WI38 (cell line): ENCODE data around the gene NCBP3.

Experiments used
- H3K4me3 ChIP-seq: 2 replicates; pipeline ENCODE4 v1.5.1; 2011; ENCODE audit warnings: low read depth, mild to moderate bottlenecking, control low read depth, low read length
- TF ChIP-seq, protein P1 (sequence below): IDR thresholded peaks from 2 replicates; pipeline ENCODE4 v1.5.1; 2012; ENCODE audit warnings: low read depth, mild to moderate bottlenecking, control low read depth, low read length

NCBP3 gene

DNA sequence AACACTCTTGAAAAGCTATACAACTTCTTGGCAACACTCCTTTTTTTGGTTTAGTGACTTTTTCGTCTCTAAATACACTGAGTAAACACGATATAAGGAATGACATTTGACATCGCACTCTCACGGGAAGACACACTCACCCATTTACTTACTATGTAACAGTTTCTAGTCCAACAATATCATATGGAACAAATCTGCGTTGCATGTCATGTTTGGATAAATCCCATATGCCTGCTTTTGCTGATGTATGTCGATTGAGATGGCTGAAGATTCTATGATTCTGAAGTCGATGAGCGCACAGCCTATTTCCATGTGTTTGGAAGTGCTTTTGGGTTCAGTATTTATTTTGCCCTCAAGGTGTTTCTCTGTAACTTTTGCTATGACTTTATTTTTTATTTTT is 63.3 kb downstream of the NCBP3 start:
- no peak overlapping the region for H3K4me3 ChIP-seq
- TF ChIP-seq, protein P1, sequence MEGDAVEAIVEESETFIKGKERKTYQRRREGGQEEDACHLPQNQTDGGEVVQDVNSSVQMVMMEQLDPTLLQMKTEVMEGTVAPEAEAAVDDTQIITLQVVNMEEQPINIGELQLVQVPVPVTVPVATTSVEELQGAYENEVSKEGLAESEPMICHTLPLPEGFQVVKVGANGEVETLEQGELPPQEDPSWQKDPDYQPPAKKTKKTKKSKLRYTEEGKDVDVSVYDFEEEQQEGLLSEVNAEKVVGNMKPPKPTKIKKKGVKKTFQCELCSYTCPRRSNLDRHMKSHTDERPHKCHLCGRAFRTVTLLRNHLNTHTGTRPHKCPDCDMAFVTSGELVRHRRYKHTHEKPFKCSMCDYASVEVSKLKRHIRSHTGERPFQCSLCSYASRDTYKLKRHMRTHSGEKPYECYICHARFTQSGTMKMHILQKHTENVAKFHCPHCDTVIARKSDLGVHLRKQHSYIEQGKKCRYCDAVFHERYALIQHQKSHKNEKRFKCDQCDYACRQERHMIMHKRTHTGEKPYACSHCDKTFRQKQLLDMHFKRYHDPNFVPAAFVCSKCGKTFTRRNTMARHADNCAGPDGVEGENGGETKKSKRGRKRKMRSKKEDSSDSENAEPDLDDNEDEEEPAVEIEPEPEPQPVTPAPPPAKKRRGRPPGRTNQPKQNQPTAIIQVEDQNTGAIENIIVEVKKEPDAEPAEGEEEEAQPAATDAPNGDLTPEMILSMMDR: no peak

DNA sequence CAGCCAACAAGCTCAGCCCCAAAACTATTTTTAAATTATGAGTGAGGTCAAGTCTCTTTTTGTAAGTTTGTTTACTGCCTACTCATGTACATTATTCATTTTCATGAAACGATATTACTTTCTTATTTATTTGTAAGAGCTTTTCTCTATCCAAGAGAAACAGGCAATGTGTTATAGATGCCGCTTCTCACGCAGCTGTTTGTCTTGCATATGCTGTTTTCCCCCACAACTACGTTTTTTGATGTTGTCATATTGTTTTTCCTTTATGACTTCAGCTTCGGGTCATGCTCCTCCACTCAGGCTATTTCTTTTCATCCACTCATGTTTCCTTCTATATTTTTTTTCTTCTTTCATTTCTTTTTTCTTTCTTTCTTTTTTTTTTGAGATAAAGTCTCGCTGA is 65.1 kb downstream of the NCBP3 start:
- no peak overlapping the region for H3K4me3 ChIP-seq
- TF ChIP-seq, protein P1: no peak

DNA sequence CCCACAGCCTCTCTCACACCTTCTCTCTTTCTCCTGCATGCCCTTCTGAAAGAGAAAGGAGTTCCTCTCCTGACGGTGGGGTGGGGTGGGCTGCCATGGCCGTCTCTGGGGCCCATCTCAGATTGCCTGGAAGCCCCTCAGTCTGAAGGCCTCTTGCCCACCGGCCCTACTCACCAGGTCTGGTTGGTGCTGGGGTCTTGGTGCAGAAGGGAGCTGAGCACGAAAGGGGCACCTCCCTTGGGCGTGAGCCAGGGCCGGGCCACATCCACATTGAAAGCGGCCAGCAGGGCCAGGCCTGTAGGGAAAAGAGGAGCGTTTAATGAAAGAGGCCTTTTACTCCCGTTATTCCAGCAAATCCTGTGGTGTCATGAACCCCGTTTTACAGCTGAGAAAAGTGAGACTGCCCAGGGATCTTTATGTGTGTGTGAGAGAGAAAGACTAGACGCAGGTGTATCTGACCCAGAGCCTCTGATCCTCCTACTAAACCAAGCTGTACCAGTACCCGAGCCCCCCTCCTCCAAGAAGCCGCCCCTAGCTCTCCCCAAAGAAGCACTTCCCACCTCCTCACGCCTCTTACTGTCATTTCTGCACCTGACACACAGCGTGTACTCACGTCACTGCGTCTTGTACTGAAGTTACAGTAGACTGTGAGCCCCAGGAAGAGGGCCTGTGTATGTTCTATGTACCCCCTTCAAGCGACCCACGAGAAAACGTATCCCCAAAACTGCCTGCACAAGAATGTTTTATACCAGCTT is 68.5 kb downstream of the NCBP3 start:
- no peak overlapping the region for H3K4me3 ChIP-seq
- TF ChIP-seq, protein P1: no peak

DNA sequence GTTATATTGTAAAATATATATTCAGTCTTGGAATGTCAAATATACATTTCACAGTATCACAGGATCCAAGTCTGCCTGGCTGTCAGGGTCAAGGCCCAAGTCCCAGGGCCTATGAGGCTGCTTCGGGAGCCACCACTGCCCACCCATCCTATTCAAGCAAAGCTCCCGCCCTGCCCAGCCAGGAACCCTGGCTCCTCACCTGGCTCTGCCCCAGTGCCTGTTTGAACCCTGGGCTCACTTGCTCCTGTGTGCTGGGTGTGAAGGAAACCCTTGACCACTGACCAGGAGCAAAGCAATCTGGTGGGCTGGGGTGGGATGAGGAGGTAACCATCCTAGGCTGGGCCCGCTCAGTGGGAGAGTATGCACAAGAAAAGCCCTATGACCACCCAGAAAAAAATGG is 72.1 kb downstream of the NCBP3 start:
- TF ChIP-seq, protein P1: no peak
- H3K4me3 ChIP-seq: no peak overlapping the region

DNA sequence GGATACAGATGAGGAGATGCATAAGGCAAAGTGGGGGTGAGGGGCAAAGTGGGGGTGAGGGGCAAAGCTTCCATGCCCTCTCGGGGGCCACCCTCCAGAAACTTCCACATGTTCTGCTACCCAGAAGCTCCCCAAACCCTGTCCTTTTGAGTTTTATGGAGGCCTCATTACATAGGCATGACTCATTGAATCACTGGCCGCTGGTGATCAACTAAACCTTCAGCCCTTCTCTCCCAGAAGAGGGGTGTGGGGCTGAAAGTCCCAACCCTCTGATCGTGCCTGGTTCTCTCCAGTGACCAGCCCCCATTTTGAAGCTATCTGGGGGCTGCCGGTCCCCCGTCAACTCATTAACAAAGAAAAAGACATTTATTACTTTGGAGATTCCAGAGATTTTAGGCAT is 72.5 kb downstream of the NCBP3 start:
- TF ChIP-seq, protein P1: no peak
- no peak overlapping the region for H3K4me3 ChIP-seq

DNA sequence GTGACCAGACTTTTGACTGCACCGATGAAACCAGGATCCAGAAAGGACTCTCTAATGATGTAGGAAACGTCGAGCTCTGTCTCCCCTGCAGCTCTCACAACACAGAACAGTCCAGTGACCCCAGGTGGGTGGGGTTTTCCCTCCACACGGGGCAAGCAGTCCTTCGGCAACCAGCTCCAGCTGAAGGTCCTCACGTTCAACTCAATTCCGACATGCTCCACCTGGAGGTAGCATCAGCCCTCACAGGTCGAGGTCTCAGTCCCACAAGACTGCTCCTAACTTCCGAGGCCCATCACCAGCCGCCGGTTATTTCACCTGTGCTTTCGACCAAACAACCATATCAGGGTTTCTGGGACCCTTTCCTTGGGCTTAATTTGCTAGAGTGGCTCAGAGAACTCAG is 73.3 kb downstream of the NCBP3 start:
- TF ChIP-seq, protein P1: no peak
- no peak overlapping the region for H3K4me3 ChIP-seq

DNA sequence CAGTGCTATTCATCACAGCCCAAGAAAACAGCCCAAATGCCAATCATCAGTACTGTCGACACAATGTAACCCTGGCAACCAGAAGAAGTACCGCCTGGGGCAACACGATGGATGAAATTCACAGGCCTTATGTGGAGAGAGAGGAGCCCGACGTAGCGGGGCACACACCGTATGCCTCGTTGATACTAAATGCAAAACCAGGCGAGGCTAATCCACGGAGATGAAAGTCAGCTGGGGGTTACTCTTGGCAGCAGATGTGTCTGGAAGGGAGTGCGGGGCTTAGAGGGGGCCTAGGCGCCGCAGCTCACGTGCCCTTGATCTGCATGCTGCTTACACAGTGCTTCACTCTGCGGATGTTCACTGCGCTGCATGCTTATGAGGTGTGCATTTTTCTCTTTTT is 74.9 kb downstream of the NCBP3 start:
- no peak overlapping the region for H3K4me3 ChIP-seq
- TF ChIP-seq, protein P1: no peak
